Gastrocnemius medialis (tissue), 4 donors: Measurements from ENCODE around the gene ATP2C2. TPM values are rescaled to one million over a fixed set of nuclear protein-coding genes. Genes with fewer than 3 reads are reported as not detected.

ENCODE experiments used
- ATAC-seq, 2 donors: fragments of 150-250 bp; one replicate each; pipeline ENCODE4 v1.9.1; 2016
- DNase-seq, 2 donors: peaks; one replicate each; pipeline ENCODE4 v3.0.0-alpha.2; 2019
- H3K27ac ChIP-seq, 4 donors: fragments of 200-600 bp; sonication (generic); 1 replicate in 1 of 4; 2 replicates in 3 of 4; pipeline ENCODE4 v1.5.1; 2016 to 2018; ENCODE audit warnings: mild to moderate bottlenecking in 2 of 4, moderate library complexity in 1 of 4
- H3K27me3 ChIP-seq, 3 donors: fragments of 200-600 bp; sonication (generic) in 2 of 3; 1 replicate in 1 of 3; 2 replicates in 2 of 3; pipeline versions ENCODE4 v1.5.1 to v1.6.0; 2016 to 2019; ENCODE audit warnings: mild to moderate bottlenecking in 1 of 3, moderate library complexity in 1 of 3
- H3K36me3 ChIP-seq, 2 donors: fragments of 200-600 bp; sonication (generic) in 1 of 2; one replicate each; pipeline ENCODE4 v1.5.1; 2017 to 2018
- H3K4me1 ChIP-seq, 2 donors: fragments of 200-600 bp; sonication (generic) in 1 of 2; one replicate each; pipeline ENCODE4 v1.5.1; 2016 to 2017; ENCODE audit warnings: mild to moderate bottlenecking in 2 of 2
- H3K4me3 ChIP-seq, 4 donors: fragments of 200-600 bp; sonication (generic) in 3 of 4; 1 replicate in 1 of 4; 2 replicates in 3 of 4; pipeline ENCODE4 v1.5.1; 2016 to 2019; ENCODE audit warnings: mild to moderate bottlenecking in 2 of 4
- H3K9me3 ChIP-seq, 3 donors: fragments of 200-600 bp; sonication (generic) in 2 of 3; 1 replicate in 1 of 3; 2 replicates in 2 of 3; pipeline ENCODE4 v1.5.1; 2016 to 2019
- CTCF ChIP-seq, 5 experiments: fragments of 450-650 bp in 3 of 5; fragments of 200-600 bp in 2 of 5; sonication (generic) in 2 of 5; IDR thresholded peaks in 4 of 5; conservative IDR thresholded peaks in 1 of 5; 1 replicate in 4 of 5; 2 replicates in 1 of 5; pipeline ENCODE4 v1.5.1; 2016 to 2019; ENCODE audit warnings: antibody characterized with exemption in 5 of 5, mild to moderate bottlenecking in 3 of 5, moderate library complexity in 3 of 5
- POLR2A ChIP-seq, 2 donors: fragments of 450-650 bp; IDR thresholded peaks; one replicate each; pipeline ENCODE4 v1.6.1; 2017; ENCODE audit warnings: antibody characterized with exemption in 2 of 2, mild to moderate bottlenecking in 2 of 2, moderate library complexity in 2 of 2
- in situ Hi-C, 4 donors: fragments of 200-750 bp; cut with MboI; loops; one replicate each; pipeline versions ENCODE4 v1.15.0 to v1.8.0; 2017; ENCODE audit warnings: low sequenced_read_pairs in 4 of 4
- intact Hi-C: fragments of 100-400 bp; cut with DNase I; formaldehyde crosslinking; loops from one replicate; pipeline ENCODE4 v1.15.1; 2023; ENCODE audit warnings: low total_unique reads
- total RNA-seq, 4 donors: library from RNA; depleted of rRNA; stranded (reverse); fragments of >200 nt; gene quantifications; one replicate each; pipeline versions ENCODE4 v1.1.0 to v1.2.3, GENCODE V29; 2016

ATP2C2 gene
- total RNA-seq, 4 donors from 2014 or later = 0.44 TPM; not detected in 3

- Histone ChIP-seq H3K27ac (peak overlapping the region; percentile 89 to 94 (median 92)), H3K4me3 (peak overlapping the region; percentile 79 to 95 (median 90)), H3K27me3 (no peaks in the 10 kb centered on the region), H3K9me3 (no peaks in the 10 kb centered on the region), H3K4me1 (peaks cover 14 to 27% of the 10 kb centered on the region in 2 donors), H3K36me3 (no peaks in the 10 kb centered on the region)
- DNase-seq (no peak), ATAC-seq (no peak)
- TF ChIP-seq POLR2A (IDR thresholded peaks at IDR 0.05) = no peak
- TF ChIP-seq CTCF (IDR thresholded peaks at IDR 0.05 in 4 of 5, conservative IDR thresholded peaks at IDR 0.05 in 1 of 5) = no peak
- intact Hi-C loops (loop anchor here (2.0 kb wide), 3 partner anchors 113 to 319 kb away; partner anchors contain the start of genes COTL1 and TAF1C), in situ Hi-C loops (loop anchor here in 2 of 4 donors (25.0 kb wide), 2 partner anchors 457 to 482 kb away; no protein-coding TSS in a partner anchor)
Measured at GRCh38 chr16:84505249-84506187, 137.2 kb downstream of the ATP2C2 start.

- no peaks in the 10 kb centered on the region for H3K36me3 ChIP-seq
- TF ChIP-seq CTCF (IDR thresholded peaks at IDR 0.05 in 4 of 5, conservative IDR thresholded peaks at IDR 0.05 in 1 of 5) (no peak), POLR2A (IDR thresholded peaks at IDR 0.05) (no peak)
- H3K9me3 ChIP-seq = no peaks in the 10 kb centered on the region
- H3K27me3 ChIP-seq = no peaks in the 10 kb centered on the region
- no peak overlapping the region for H3K27ac ChIP-seq
- DNase-seq (no peak), ATAC-seq (no peak)
- intact Hi-C loops = no loop called here
- in situ Hi-C loops = loop anchor here in 2 of 4 donors (25.0 kb wide), 2 partner anchors 455 to 480 kb away; no protein-coding TSS in a partner anchor
- H3K4me1 ChIP-seq = peaks cover 17 to 33% of the 10 kb centered on the region in 2 donors
- H3K4me3 ChIP-seq = no peak overlapping the region
Measured at GRCh38 chr16:84507011-84507982, 139.0 kb downstream of the ATP2C2 start.

DNA sequence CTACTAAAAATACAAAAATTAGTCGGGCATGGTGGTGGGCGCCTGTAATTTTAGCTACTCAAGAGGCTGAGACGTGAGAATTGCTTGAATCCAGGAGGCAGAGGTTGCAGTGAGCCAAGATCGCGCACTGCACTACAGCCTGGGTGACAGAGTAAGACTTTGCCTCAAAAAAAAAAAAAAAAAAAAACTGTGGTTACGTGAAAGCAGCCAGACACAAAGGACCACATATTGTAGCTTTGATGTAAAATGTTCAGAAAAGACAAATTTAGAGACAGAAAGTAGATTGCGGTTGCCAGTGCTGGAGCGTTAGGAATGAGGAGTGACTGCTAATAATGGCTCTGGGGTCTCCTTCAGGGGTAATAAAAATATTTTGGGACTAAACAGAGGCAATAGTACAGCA lies 140.2 kb downstream of the ATP2C2 start:
- peaks cover 17 to 32% of the 10 kb centered on the region in 2 donors for H3K4me1 ChIP-seq
- ATAC-seq = no peak
- intact Hi-C loops (no loop called here), in situ Hi-C loops (loop anchor here in 2 of 4 donors (25.0 kb wide), 2 partner anchors 454 to 479 kb away; no protein-coding TSS in a partner anchor)
- DNase-seq = no peak
- H3K4me3 ChIP-seq = no peak overlapping the region
- H3K9me3 ChIP-seq = no peaks in the 10 kb centered on the region
- H3K27ac ChIP-seq = no peak overlapping the region
- no peaks in the 10 kb centered on the region for H3K36me3 ChIP-seq
- TF ChIP-seq CTCF (IDR thresholded peaks at IDR 0.05 in 4 of 5, conservative IDR thresholded peaks at IDR 0.05 in 1 of 5) = no peak
- TF ChIP-seq POLR2A (IDR thresholded peaks at IDR 0.05) = no peak
- H3K27me3 ChIP-seq = no peaks in the 10 kb centered on the region
